ENCODE results near the gene ANGPTL8.

DNA sequence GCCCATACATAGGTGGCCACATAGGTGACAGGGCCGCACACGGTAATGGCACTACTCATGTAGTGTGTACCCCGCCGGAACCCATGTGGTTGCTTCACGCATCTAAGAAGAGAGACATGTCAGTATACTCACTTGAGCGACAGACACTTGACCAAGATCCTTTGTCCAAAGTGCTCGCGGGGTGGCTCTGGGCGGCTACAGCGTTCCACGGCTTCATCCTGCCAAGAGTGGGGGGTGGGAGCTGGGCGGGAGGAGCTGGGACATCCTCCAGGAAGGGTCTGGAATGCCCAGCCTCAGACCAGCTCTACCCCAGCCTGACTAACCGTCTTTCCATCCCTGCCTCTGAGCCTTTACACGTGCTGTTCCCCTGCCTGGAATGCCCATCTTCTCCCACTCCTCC, 8.5 kb downstream of the ANGPTL8 start:
- TF ChIP-seq, protein P1, sequence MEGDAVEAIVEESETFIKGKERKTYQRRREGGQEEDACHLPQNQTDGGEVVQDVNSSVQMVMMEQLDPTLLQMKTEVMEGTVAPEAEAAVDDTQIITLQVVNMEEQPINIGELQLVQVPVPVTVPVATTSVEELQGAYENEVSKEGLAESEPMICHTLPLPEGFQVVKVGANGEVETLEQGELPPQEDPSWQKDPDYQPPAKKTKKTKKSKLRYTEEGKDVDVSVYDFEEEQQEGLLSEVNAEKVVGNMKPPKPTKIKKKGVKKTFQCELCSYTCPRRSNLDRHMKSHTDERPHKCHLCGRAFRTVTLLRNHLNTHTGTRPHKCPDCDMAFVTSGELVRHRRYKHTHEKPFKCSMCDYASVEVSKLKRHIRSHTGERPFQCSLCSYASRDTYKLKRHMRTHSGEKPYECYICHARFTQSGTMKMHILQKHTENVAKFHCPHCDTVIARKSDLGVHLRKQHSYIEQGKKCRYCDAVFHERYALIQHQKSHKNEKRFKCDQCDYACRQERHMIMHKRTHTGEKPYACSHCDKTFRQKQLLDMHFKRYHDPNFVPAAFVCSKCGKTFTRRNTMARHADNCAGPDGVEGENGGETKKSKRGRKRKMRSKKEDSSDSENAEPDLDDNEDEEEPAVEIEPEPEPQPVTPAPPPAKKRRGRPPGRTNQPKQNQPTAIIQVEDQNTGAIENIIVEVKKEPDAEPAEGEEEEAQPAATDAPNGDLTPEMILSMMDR (conservative IDR thresholded peaks at IDR 0.05; ENCODE audit: low read depth, low read length): no peak
- TF ChIP-seq EZH2 (IDR thresholded peaks at IDR 0.05; ENCODE audit: borderline replicate concordance, low read depth, low read length, poor library complexity, severe bottlenecking): no peak

Data from A673 (cell line).